T-helper 2 cell treated with Interferon-gamma antibody and Interleukin-4, amounts not matched to agents 5 μg/mL and 100 μg/mL, for 36 hours (primary cell): Measurements from ENCODE around the gene MGST3.

ENCODE experiments used
- DNase-seq: peaks from one replicate; pipeline ENCODE4 v3.0.0; 2021; ENCODE audit warnings: low spot score
- H3K27ac Mint-ChIP-seq: one replicate; pipeline ENCODE4 v1.8.0; 2021; ENCODE audit warnings: mild to moderate bottlenecking, mixed read lengths
- H3K27me3 Mint-ChIP-seq: one replicate; pipeline ENCODE4 v1.8.0; 2021; ENCODE audit warnings: low read depth, mixed read lengths
- H3K36me3 Mint-ChIP-seq: one replicate; pipeline ENCODE4 v1.8.0; 2021; ENCODE audit warnings: low read depth, mixed read lengths
- H3K4me1 Mint-ChIP-seq: one replicate; pipeline ENCODE4 v1.8.0; 2021; ENCODE audit warnings: low read depth, mixed read lengths
- H3K4me3 Mint-ChIP-seq: one replicate; pipeline ENCODE4 v1.8.0; 2022; ENCODE audit warnings: mild to moderate bottlenecking, moderate library complexity, mixed read lengths
- H3K9me3 Mint-ChIP-seq: one replicate; pipeline ENCODE4 v1.8.0; 2021; ENCODE audit warnings: mixed read lengths

MGST3 gene

DNA sequence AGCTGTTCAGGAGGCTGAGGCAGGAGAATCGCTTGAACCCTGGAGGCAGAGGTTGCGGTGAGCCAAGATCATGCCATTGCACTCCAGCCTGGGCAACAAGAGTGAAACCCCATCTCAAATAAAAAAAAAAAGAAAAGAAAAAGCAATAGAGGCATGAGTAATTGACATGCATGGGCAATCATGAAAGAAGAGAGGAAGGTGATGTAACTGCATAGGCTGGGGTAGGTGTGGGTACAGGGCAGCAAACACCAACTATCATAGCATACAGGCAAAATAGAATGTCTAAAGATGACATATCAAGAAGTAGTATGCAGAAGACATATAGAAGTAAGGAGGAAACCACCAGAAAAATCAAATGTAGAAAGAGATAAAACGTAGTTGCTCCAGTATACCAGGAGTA, 19.0 kb upstream of the MGST3 start:
- Mint-ChIP-seq H3K27me3 (peaks cover 31% of the 10 kb centered on the region), H3K27ac (no peak overlapping the region), H3K36me3 (no peaks in the 10 kb centered on the region), H3K4me3 (no peak overlapping the region), H3K9me3 (peaks cover 3% of the 10 kb centered on the region), H3K4me1 (no peaks in the 10 kb centered on the region)
- no peak for DNase-seq

DNA sequence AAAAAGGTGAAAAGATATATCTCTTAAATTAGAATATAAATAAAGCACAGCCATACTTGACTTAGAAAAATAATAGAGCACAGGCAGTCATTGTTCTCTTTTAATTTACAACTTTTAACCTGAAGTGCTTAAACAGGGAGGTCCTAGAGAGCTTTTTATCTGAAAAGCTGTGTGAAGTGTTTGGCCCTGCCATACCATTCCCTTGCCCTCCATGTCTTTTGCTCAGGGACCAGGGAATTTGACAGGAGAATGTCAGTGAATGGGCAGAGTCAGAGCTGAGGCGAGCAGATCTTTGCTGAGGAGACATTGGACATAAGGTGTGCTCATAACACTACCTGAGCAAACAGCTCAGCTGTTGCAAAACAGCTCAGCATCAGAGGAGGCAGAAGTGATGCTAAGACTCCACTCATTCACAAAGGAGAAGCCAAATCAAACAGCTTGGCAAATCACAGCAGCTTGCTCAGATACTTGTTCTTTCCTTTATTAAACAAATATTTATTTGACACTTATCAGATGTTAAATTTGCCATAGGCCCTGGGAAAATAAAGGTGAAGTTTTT, 14.9 kb upstream of the MGST3 start:
- no peak overlapping the region for H3K27ac Mint-ChIP-seq
- peaks cover 2% of the 10 kb centered on the region for H3K4me1 Mint-ChIP-seq
- no peak for DNase-seq
- H3K9me3 Mint-ChIP-seq: peaks cover 3% of the 10 kb centered on the region
- H3K27me3 Mint-ChIP-seq: peaks cover 51% of the 10 kb centered on the region
- H3K4me3 Mint-ChIP-seq: no peak overlapping the region
- no peaks in the 10 kb centered on the region for H3K36me3 Mint-ChIP-seq

DNA sequence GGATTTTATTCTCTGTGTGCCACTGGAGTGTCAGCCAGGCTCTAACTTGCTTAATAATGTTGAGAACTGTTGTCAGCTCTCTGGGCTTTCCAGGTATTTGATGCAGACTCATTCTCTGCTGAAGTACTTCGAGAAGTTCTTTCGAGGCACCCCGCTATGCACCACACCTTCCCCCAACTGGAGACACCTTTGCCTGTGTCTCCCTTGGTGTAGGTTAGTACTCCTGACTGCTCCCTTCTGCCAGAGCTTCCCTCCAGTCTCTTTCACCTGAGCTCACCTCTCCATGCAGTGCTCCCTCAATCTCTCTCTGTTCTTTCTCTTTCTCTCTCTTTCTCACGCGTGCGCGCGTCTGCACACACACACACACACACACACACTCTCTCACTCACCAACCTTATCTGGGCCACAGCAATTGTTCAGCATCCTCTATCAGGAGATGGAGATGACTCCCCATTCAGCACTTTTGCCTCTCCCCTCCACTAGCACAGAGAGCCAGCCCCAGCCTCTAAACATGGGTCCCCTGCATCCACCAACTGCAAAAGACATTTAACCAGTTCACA, 14.0 kb upstream of the MGST3 start:
- H3K27ac Mint-ChIP-seq: no peak overlapping the region
- peaks cover 46% of the 10 kb centered on the region for H3K27me3 Mint-ChIP-seq
- DNase-seq: no peak
- no peaks in the 10 kb centered on the region for H3K36me3 Mint-ChIP-seq
- no peak overlapping the region for H3K4me3 Mint-ChIP-seq
- peaks cover 3% of the 10 kb centered on the region for H3K9me3 Mint-ChIP-seq
- H3K4me1 Mint-ChIP-seq: peaks cover 2% of the 10 kb centered on the region

GRCh38 chr1:165619647-165620151, 11.3 kb upstream of the MGST3 start:
- peaks cover 2% of the 10 kb centered on the region for H3K4me1 Mint-ChIP-seq
- no peak overlapping the region for H3K4me3 Mint-ChIP-seq
- no peak overlapping the region for H3K27ac Mint-ChIP-seq
- no peaks in the 10 kb centered on the region for H3K9me3 Mint-ChIP-seq
- no peak for DNase-seq
- no peaks in the 10 kb centered on the region for H3K36me3 Mint-ChIP-seq
- H3K27me3 Mint-ChIP-seq: peaks cover 51% of the 10 kb centered on the region

- Mint-ChIP-seq H3K4me3 (no peak overlapping the region), H3K27ac (no peak overlapping the region), H3K9me3 (no peaks in the 10 kb centered on the region), H3K4me1 (peaks cover under 1% of the 10 kb centered on the region), H3K27me3 (peaks cover 29% of the 10 kb centered on the region), H3K36me3 (no peaks in the 10 kb centered on the region)
- DNase-seq: no peak
These were observed 7.4 kb upstream of the MGST3 start for GRCh38 chr1:165623624-165624023.

DNA sequence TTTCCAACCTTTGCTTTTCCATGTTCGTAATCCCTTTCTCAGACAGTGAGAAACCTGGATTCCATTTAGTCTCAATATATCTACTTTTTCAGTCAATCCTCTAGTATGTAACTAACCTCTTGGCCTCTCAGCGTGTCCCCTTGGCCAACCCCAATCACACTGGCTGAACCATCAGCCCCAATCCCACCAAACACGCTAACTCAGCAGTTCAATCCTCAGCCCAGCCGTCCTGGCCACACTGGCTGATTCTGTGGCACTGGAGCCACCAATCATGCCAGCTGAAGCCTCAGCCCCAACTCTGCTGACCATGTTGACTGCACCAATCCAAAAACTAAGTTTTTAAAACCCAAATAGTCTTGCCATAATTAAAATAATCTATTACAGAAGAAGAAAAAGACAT, 6.6 kb upstream of the MGST3 start:
- no peaks in the 10 kb centered on the region for H3K9me3 Mint-ChIP-seq
- H3K36me3 Mint-ChIP-seq: no peaks in the 10 kb centered on the region
- no peak overlapping the region for H3K27ac Mint-ChIP-seq
- DNase-seq: no peak
- no peak overlapping the region for H3K4me3 Mint-ChIP-seq
- peaks cover 6% of the 10 kb centered on the region for H3K4me1 Mint-ChIP-seq
- peaks cover 29% of the 10 kb centered on the region for H3K27me3 Mint-ChIP-seq

DNA sequence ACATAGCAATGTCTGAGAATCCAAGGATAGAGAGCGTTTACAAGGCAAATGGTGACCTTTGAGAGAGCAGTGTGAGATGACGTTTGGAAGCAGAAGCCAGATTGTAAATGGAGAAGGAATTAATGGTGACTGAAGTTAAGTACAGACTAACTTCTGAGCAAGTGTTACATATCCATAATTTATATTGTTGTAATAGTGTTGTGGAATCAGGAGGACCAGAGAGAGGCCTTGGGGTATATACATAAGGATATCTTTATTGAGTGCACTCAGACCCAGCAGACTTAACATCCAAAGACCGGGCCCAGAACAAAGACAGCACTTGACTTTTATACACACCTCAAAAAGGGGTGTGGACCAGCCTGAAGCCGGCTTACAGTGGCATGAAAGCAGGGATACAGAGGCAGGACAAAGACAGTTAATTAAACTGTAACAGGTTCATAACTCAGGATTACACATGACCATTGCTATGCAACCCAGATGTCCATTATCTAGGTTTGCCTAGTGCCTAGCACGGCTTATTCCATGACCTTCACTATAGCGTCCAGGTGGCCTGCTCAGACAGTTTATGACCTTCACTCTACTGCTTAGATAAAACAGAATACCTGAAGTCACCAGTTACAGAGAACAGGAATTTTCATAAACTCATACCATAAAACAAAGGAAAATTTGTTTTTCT, 2.7 kb upstream of the MGST3 start:
- DNase-seq: no peak
- no peaks in the 10 kb centered on the region for H3K9me3 Mint-ChIP-seq
- H3K4me1 Mint-ChIP-seq: peaks cover 11% of the 10 kb centered on the region
- no peak overlapping the region for H3K4me3 Mint-ChIP-seq
- peaks cover 12% of the 10 kb centered on the region for H3K27me3 Mint-ChIP-seq
- no peak overlapping the region for H3K27ac Mint-ChIP-seq
- no peaks in the 10 kb centered on the region for H3K36me3 Mint-ChIP-seq

- H3K27ac Mint-ChIP-seq: no peak overlapping the region
- peaks cover 6% of the 10 kb centered on the region for H3K27me3 Mint-ChIP-seq
- no peak for DNase-seq
- H3K4me3 Mint-ChIP-seq: no peak overlapping the region
- H3K9me3 Mint-ChIP-seq: no peaks in the 10 kb centered on the region
- peaks cover 17% of the 10 kb centered on the region for H3K4me1 Mint-ChIP-seq
- no peaks in the 10 kb centered on the region for H3K36me3 Mint-ChIP-seq
These were observed 1.9 kb upstream of the MGST3 start for GRCh38 chr1:165629151-165629550.

- H3K9me3 Mint-ChIP-seq: no peaks in the 10 kb centered on the region
- peaks cover 21% of the 10 kb centered on the region for H3K4me1 Mint-ChIP-seq
- no peaks in the 10 kb centered on the region for H3K27me3 Mint-ChIP-seq
- no peak overlapping the region for H3K27ac Mint-ChIP-seq
- no peak for DNase-seq
- no peaks in the 10 kb centered on the region for H3K36me3 Mint-ChIP-seq
- no peak overlapping the region for H3K4me3 Mint-ChIP-seq
These were observed 996 bp upstream of the MGST3 start for GRCh38 chr1:165629848-165630628.

DNA sequence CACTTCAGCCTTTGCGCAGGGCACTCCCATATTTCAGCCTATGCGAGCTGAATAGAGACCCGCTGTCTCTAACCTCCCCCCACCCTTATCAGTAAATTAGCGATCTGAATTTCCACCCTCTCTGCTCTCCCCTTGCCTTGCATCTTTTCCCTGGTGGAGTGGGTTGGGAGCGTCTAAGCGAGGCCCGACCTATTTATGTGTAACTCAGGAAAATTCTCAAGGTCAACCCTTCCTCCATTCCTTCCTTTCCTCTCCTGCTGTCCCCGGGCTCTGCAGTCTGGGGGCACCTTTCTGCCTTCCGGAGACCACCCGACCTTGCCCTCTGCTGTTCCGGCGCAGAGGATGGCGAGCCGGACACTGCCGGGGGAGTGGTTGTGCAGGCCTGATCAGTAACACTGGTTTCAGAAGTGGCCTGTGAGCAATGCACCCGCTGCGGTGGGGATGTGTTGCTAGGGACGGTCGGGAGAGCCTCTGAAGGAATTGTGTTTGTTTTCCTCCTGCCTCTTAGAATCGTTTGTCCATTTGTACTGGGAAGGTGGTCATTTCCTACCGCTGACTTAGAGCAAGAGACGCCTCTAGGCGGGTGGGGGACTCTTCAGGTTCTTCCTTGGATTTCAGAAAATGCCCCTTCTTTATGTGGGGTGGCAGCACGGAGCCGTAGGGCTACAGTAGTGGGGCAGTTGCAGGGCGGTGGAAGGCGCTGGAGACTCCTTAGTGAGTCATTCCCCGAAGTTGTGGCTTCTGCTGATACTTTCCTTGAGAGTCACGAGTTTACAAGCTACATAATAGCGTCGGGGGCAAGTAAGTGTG, 513 bp downstream of the MGST3 start:
- H3K27me3 Mint-ChIP-seq: no peaks in the 10 kb centered on the region
- H3K4me3 Mint-ChIP-seq: no peak overlapping the region
- H3K36me3 Mint-ChIP-seq: peaks cover 4% of the 10 kb centered on the region
- peaks cover 26% of the 10 kb centered on the region for H3K4me1 Mint-ChIP-seq
- no peak overlapping the region for H3K27ac Mint-ChIP-seq
- H3K9me3 Mint-ChIP-seq: no peaks in the 10 kb centered on the region
- peak; percentile 67 for DNase-seq

GRCh38 chr1:165632152-165632469, 1.1 kb downstream of the MGST3 start:
- peaks cover 31% of the 10 kb centered on the region for H3K4me1 Mint-ChIP-seq
- H3K36me3 Mint-ChIP-seq: peaks cover 8% of the 10 kb centered on the region
- no peak overlapping the region for H3K27ac Mint-ChIP-seq
- no peak overlapping the region for H3K4me3 Mint-ChIP-seq
- no peaks in the 10 kb centered on the region for H3K27me3 Mint-ChIP-seq
- no peaks in the 10 kb centered on the region for H3K9me3 Mint-ChIP-seq
- no peak for DNase-seq

DNA sequence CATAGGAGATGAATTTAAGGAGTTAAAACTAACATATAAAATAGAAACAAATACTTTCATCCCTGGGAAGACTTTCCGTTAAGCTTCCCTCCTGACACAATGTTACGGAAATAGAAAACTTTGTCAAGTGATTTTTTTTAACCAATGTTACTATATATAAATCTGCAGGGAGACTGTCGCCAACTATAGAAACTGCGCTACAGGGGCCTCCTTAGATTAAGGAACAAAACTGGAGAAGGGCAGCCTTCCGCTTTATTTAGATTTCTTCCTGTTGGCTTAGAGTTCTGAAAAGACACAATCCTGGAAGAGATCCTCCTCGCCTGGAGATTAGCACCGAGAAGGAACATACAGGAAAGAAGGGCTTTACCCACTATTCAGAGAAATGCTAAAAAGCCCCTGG, 1.5 kb downstream of the MGST3 start:
- H3K4me1 Mint-ChIP-seq: peaks cover 35% of the 10 kb centered on the region
- H3K27ac Mint-ChIP-seq: no peak overlapping the region
- H3K27me3 Mint-ChIP-seq: no peaks in the 10 kb centered on the region
- no peak for DNase-seq
- H3K4me3 Mint-ChIP-seq: no peak overlapping the region
- no peaks in the 10 kb centered on the region for H3K9me3 Mint-ChIP-seq
- H3K36me3 Mint-ChIP-seq: peaks cover 8% of the 10 kb centered on the region

DNA sequence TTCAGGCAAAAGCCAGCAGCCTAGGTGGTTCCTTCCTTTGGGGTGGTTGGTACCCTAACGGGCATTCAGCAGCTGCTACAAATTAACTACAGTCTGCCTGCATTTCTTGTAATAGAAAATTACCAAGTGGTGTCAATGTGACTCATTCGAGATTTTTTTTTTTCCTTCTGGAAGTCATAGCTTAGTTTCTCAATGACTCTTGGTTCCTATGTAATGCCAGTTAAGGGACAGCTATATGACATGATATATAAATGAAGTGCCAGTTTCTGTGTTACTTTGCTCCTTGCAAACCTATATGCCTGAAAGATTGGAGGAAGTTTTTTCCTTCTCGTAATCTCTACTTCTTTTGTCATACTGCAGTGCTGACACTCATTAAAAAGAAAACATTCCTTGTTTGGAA, 2.6 kb downstream of the MGST3 start:
- no peaks in the 10 kb centered on the region for H3K27me3 Mint-ChIP-seq
- H3K36me3 Mint-ChIP-seq: peaks cover 11% of the 10 kb centered on the region
- H3K27ac Mint-ChIP-seq: no peak overlapping the region
- peak overlapping the region; percentile 26 for H3K4me3 Mint-ChIP-seq
- H3K9me3 Mint-ChIP-seq: no peaks in the 10 kb centered on the region
- H3K4me1 Mint-ChIP-seq: peaks cover 38% of the 10 kb centered on the region
- no peak for DNase-seq
